Lower lobe of right lung (tissue), 2 donors: ENCODE measurements around the gene PTBP2. TPM values are rescaled to one million over a fixed set of nuclear protein-coding genes. Genes with fewer than 3 reads are reported as not detected.

Experiments
- ATAC-seq, 2 donors: fragments of 200-7000 bp; cut with Tn5 transposase; one replicate each; pipeline ENCODE4 v1.9.1; 2020 to 2022; ENCODE audit warnings: mild to moderate bottlenecking in 2 of 2, moderate library complexity in 2 of 2
- DNase-seq: peaks from one replicate; pipeline ENCODE4 v3.0.0-alpha.2; 2020
- H3K27ac ChIP-seq: fragments of 200-600 bp; one replicate; pipeline ENCODE4 v1.8.0; 2022
- H3K27me3 ChIP-seq: fragments of 200-600 bp; one replicate; pipeline ENCODE4 v1.8.0; 2022; ENCODE audit warnings: low read depth
- H3K36me3 ChIP-seq: fragments of 200-600 bp; one replicate; pipeline ENCODE4 v1.8.0; 2022; ENCODE audit warnings: mild to moderate bottlenecking
- H3K4me1 ChIP-seq: fragments of 200-600 bp; one replicate; pipeline ENCODE4 v1.8.0; 2022
- H3K4me3 ChIP-seq: fragments of 200-600 bp; one replicate; pipeline ENCODE4 v1.8.0; 2022; ENCODE audit warnings: mild to moderate bottlenecking
- H3K9me3 ChIP-seq: fragments of 200-600 bp; one replicate; pipeline ENCODE4 v1.8.0; 2022
- intact Hi-C: fragments of 100-400 bp; cut with DNase I; formaldehyde crosslinking; loops from one replicate; pipeline ENCODE4 v1.11.0; 2022
- total RNA-seq: library from RNA; stranded (reverse); fragmentation: NEBNext Ultra II Directional; extraction: Animal tissue kit (Norgen Biotek cat#: 25700); gene quantifications from one replicate; pipeline ENCODE4 v1.2.1, GENCODE V29; 2021
- TF ChIP-seq, protein P1 (sequence below): fragments of 200-600 bp; IDR thresholded peaks from one replicate; pipeline ENCODE4 v1.8.0; 2022; ENCODE audit warnings: antibody characterized with exemption, mild to moderate bottlenecking
- donor health status: DM: no; HTN: yes; CAD: no; lungs with severe emphysema.

Gene PTBP2
- total RNA-seq, 1 donor from 2014 or later = 12.8 TPM

- H3K27ac ChIP-seq = no peak overlapping the region
- H3K27me3 ChIP-seq = no peaks in the 10 kb centered on the region
- DNase-seq (no peak), ATAC-seq (no peak)
- intact Hi-C loops = no loop called here
- H3K9me3 ChIP-seq = no peaks in the 10 kb centered on the region
- no peaks in the 10 kb centered on the region for H3K4me1 ChIP-seq
- H3K4me3 ChIP-seq = no peak overlapping the region
- no peaks in the 10 kb centered on the region for H3K36me3 ChIP-seq
- TF ChIP-seq, protein P1, sequence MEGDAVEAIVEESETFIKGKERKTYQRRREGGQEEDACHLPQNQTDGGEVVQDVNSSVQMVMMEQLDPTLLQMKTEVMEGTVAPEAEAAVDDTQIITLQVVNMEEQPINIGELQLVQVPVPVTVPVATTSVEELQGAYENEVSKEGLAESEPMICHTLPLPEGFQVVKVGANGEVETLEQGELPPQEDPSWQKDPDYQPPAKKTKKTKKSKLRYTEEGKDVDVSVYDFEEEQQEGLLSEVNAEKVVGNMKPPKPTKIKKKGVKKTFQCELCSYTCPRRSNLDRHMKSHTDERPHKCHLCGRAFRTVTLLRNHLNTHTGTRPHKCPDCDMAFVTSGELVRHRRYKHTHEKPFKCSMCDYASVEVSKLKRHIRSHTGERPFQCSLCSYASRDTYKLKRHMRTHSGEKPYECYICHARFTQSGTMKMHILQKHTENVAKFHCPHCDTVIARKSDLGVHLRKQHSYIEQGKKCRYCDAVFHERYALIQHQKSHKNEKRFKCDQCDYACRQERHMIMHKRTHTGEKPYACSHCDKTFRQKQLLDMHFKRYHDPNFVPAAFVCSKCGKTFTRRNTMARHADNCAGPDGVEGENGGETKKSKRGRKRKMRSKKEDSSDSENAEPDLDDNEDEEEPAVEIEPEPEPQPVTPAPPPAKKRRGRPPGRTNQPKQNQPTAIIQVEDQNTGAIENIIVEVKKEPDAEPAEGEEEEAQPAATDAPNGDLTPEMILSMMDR = no peak
These were observed 13.1 kb upstream of the PTBP2 start for GRCh38 chr1:96708482-96708881.

DNA sequence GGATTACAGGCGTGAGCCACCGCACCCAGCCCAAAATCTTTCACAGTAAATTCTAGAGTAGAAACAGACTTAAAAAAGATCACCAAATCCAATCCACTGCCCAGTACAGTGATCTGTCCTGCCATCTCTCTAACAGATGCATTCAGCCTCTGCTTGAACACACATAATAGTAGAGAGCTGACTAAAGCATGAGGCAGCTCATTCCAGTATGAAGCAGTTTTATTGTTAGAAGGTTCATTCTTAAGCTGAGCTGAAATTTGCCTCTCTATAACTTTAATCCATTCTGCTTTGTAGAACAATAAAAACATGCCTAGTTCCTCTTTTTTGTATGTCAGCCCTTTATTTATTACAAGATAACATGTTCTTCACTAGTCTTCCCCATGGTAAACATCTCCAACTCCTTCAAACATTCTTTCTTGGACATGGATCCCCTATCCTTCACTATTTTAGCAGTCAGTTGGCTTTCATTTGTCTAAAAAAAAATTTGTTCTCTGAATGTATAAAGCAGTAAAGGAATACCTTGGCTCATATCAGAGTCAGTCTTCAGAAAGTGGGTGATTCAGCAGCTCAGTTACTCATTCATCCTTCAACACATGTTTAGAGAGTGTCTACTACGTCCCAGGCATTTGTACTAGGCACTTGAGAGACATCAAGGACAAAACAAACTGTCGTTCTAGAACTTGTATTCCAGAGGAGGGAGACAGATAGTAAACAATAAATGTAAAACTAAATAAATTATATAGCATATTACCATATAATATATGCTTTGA is 10.7 kb upstream of the PTBP2 start:
- no peaks in the 10 kb centered on the region for H3K9me3 ChIP-seq
- no peak overlapping the region for H3K4me3 ChIP-seq
- no peaks in the 10 kb centered on the region for H3K27me3 ChIP-seq
- intact Hi-C loops = no loop called here
- no peak for DNase-seq
- TF ChIP-seq, protein P1 = no peak
- no peak for ATAC-seq
- no peaks in the 10 kb centered on the region for H3K4me1 ChIP-seq
- no peak overlapping the region for H3K27ac ChIP-seq
- no peaks in the 10 kb centered on the region for H3K36me3 ChIP-seq

DNA sequence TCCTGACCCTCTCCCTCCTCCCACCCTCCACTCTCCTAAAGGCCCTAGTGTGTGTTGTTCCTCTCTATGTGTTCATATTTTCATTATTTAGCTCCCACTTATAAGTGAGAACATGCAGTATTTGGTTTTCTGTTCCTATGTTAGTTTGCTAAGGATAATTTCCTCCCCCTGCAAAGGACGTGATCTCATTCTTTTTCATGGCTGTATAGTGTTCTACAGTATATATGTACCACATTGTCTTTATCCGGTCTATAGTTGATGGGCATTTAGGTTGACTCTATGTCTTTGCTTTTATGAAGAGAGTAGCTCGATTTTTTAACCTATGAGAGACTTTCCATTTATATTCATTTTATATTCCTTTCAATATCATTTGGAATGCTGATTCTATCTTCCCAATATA is 7.9 kb upstream of the PTBP2 start:
- intact Hi-C loops = no loop called here
- no peaks in the 10 kb centered on the region for H3K4me1 ChIP-seq
- H3K36me3 ChIP-seq = no peaks in the 10 kb centered on the region
- no peaks in the 10 kb centered on the region for H3K9me3 ChIP-seq
- no peak overlapping the region for H3K27ac ChIP-seq
- ATAC-seq (no peak), DNase-seq (no peak)
- TF ChIP-seq, protein P1 = no peak
- H3K4me3 ChIP-seq = no peak overlapping the region
- H3K27me3 ChIP-seq = no peaks in the 10 kb centered on the region

- no peak overlapping the region for H3K27ac ChIP-seq
- no peaks in the 10 kb centered on the region for H3K9me3 ChIP-seq
- no peaks in the 10 kb centered on the region for H3K36me3 ChIP-seq
- ATAC-seq = no peak
- no peak overlapping the region for H3K4me3 ChIP-seq
- no peak for DNase-seq
- no peaks in the 10 kb centered on the region for H3K4me1 ChIP-seq
- H3K27me3 ChIP-seq = no peaks in the 10 kb centered on the region
- TF ChIP-seq, protein P1 = no peak
- intact Hi-C loops = no loop called here
These were observed 6.7 kb upstream of the PTBP2 start for GRCh38 chr1:96714881-96715280.

DNA sequence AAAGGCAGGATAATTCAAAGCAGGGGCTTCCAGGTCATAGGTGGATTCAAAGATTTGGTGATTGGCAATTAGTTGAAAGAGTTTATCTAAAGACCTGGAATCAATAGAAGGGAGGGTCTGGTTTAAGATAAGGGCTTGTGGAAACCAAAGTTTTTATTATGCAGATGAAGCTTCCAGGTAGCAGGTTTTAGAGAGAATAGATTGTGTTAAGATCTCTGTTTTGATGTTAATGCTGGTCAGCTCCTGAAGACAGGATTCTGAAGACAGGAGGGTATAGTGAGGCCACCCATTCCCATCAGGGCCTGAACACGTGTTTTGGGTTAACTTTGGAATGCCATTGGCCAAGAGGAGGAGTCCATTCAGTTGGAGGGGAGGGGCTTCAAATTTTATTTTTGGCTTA is 6.1 kb upstream of the PTBP2 start:
- Histone ChIP-seq H3K36me3 (no peaks in the 10 kb centered on the region), H3K4me3 (no peak overlapping the region), H3K4me1 (no peaks in the 10 kb centered on the region), H3K9me3 (no peaks in the 10 kb centered on the region), H3K27me3 (no peaks in the 10 kb centered on the region), H3K27ac (no peak overlapping the region)
- no peak for ATAC-seq
- TF ChIP-seq, protein P1 = no peak
- DNase-seq = no peak
- intact Hi-C loops = no loop called here
